HG02678 (cell line): ENCODE results near the gene SELENOV.

ENCODE experiments used
- ATAC-seq: cut with Tn5 transposase; IDR thresholded peaks from one replicate; pipeline ENCODE4 v1.9.1; 2021; ENCODE audit warnings: mild to moderate bottlenecking, moderate library complexity; ENCODE audit not compliant: unreplicated experiment

The SELENOV gene

GRCh38 chr19:39518975-39519374 lies 4.0 kb downstream of the SELENOV start:
- ATAC-seq: no peak

DNA sequence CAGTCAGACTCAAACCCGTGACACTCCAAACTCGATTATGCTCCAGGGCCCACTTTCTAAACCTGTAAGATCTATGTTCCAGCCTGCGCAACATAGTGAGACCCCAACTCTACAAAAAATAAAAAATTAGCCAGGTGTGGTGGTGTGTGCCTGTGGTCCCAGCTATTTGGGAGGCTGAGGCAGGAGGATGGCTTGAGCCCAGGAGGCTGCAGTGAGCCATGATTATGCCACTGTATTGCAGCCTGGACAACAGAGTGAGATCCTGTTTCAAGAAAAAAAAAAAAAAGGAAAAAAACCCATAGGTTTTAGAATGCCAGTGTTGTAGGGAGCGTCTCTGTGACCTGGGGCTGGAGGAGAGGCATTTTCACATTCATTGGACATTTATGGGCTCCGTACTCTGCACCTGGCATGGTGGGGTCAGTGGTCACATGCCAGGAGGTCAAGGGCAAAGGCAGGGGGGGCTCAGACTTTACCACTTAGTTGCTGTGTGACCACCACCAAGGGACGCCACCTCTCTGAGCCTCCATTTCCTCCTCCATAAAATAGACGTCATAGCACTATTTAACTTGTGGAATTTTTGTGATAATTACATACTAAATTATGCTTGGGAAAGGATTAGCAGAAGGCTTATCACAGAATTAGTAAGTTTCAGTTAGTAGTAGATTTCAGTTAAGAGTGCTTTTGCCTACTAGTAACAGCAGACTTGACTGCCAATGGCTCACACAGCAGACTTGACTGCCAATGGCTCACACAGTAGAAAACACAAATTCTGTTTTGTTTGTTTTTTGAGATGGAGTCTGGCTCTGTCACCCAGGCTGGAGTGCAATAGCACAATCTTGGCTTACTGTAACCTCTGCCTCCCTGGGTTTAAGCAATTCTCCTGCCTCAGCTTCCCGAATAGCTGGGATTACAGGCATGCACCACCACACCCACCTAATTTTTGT lies 5.9 kb downstream of the SELENOV start:
- no peak for ATAC-seq

- ATAC-seq: no peak
These were observed 9.6 kb downstream of the SELENOV start for GRCh38 chr19:39524495-39524894.

GRCh38 chr19:39525205-39525604 lies 10.3 kb downstream of the SELENOV start:
- ATAC-seq: no peak

DNA sequence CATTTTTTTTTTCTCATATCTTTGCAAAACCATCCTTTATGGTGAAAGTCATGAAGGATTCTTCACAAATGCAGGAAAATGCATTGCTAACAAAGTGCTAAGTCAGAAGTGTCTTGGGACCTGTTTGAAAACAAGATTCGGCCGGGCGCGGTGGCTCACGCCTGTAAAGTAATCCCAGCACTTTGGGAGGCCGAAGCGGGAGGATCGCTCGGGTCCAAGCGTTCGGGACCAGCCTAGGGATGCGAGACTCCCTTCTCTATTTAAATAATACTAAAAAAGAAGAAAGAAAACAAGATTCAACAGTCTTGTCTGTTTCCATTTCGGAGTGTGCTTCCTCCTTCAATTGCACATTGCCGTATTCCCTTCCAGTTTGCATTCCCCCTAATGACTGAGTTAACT lies 16.9 kb downstream of the SELENOV start:
- ATAC-seq: no peak

DNA sequence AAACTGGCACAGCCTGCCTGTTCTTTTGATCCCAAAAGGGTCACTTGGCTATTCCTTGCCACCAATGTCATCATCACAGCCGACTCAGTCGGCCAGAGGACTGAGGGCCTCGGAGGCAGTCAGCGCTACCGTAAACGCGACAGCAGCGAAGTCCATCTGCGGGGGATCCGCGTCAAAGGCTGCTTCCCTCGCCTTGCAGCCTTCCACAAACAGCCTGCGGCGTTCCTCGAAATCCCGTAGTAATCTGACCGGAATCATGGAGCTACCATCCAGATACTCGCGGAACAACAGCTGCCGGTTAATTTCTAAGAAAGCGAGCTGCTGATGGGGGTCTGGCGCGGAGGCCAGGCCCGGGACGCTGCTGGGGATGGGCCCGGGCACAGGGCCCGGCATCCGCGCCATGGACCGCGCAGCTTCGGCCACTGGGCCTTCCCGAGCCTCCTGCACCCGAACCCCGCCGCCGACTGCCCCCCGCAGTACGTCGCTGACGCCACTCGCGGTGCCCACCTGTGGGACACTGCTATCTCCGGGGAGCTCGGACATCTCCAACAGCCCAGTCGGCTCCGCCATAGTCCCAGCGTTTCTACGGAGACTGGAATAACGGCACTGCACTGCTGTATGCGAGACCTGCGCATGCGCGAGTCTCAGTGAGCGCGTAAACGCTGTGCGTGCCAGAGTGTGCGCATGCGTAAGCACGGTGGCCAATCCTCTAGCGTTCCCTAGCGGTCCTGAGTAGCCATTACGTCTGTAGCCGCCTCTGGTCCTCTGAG lies 17.5 kb downstream of the SELENOV start, which contains the start of gene EID2B:
TSS of gene EID2B (minus strand) at position 620 of the 770 bp plus-strand sequence. CDS start at position 570, 50 bp downstream.
- ATAC-seq: peak; percentile 85

GRCh38 chr19:39533003-39533512 lies 18.1 kb downstream of the SELENOV start:
- ATAC-seq: peak; percentile 10

DNA sequence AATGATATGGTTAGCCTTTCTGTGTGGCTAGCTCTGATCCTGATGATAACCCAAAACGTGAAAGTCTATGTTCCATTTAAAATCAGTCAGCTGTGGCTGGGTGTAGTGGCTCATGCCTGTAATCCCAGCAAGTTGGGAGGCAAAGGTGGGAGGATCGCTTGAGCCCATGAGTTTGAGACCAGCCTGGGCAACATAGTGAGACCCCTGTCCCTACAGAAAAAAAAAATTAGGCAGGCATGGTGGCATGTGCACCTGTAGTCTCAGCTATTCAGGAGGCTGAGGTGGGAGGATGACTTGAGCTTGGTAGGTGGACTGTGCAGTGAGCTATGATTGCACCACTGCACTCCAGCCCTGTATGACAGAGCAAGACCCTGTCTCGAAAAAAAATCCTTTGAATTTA lies 18.9 kb downstream of the SELENOV start:
- ATAC-seq: no peak

- ATAC-seq: no peak
These were observed 24.2 kb downstream of the SELENOV start for GRCh38 chr19:39539165-39539517.

GRCh38 chr19:39539518-39540332 lies 24.8 kb downstream of the SELENOV start, which contains the start of gene EID2:
Gene EID2, minus strand, starts transcription at chr19:39540161. Its CDS starts 82 bp downstream, at chr19:39540079.
- ATAC-seq: peak; percentile 94

GRCh38 chr19:39540333-39540673 lies 25.4 kb downstream of the SELENOV start:
- no peak for ATAC-seq

- ATAC-seq: no peak
These were observed 27.3 kb downstream of the SELENOV start for GRCh38 chr19:39542206-39542605.

GRCh38 chr19:39543477-39543857 lies 28.5 kb downstream of the SELENOV start:
- no peak for ATAC-seq

DNA sequence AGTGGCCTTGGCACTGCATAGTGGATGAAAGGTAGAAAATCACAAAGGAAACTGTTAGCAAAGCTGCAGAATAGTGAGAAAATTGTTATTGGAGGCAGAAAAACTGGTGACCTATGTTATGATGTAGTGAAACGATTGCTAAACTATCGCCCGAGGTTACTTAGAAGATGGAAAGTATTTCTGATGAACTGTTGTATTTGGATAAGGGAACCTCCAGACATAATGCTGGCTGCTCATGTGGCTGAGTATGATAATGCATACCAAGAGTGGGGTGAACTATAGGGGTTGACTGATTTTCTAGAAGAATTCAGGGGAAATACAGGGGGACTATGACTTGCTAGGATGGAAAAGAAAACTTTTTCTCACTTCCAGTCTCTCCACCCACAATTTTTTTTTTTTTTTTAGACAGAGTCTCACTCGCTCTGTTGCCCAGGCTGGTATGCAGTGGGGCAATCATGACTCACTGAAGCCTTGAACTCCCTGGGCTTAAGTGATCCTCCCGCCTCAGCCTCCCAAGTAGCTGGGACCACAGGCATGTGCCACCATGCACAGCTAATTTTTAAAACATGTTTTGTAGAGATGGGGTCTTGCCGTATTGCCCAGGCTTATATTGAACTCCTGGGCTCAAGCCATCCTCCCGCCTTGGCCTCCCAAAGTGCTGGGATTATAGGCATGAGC lies 29.4 kb downstream of the SELENOV start:
- ATAC-seq: no peak

DNA sequence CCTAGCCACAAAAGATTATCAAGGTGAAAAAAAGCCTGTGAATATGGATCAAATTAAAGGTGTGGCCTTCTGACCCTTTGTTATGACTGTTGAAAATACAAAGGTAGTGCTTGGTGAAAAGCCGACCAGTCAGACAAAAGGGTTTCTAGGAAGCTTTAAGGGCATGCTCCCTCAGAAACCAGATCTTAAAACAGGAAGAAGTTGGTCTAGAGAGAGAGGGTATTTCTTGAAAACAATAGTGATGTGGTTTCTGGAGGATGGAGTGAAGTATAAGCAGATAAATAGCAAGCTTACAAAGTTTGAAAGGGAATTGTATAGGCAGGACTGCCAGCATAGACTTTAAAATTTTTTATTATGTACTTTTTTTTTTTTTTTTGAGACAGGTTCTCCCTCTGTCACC lies 30.0 kb downstream of the SELENOV start:
- ATAC-seq: no peak

DNA sequence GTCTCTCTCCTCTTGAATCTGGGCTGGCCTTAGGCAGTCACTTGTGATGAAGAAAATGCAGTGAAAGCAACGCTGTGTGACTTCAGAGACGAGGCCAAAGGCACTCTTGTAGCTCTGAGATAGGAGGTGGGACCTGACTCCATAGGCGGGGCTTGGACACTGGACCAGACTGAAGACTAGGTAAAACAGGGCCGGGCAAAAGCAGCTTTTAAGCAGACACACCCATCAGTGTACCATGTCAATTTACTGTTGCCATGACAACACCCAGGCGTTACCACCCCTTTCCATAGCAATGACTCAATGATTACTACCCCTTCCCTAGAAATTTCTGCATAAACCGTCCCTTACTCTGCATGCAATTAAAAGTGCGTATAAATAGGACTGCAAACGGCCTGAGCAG lies 31.7 kb downstream of the SELENOV start:
- ATAC-seq: no peak

GRCh38 chr19:39550197-39550596 lies 35.3 kb downstream of the SELENOV start:
- ATAC-seq: no peak

- ATAC-seq: no peak
These were observed 38.2 kb downstream of the SELENOV start for GRCh38 chr19:39553082-39553652.

DNA sequence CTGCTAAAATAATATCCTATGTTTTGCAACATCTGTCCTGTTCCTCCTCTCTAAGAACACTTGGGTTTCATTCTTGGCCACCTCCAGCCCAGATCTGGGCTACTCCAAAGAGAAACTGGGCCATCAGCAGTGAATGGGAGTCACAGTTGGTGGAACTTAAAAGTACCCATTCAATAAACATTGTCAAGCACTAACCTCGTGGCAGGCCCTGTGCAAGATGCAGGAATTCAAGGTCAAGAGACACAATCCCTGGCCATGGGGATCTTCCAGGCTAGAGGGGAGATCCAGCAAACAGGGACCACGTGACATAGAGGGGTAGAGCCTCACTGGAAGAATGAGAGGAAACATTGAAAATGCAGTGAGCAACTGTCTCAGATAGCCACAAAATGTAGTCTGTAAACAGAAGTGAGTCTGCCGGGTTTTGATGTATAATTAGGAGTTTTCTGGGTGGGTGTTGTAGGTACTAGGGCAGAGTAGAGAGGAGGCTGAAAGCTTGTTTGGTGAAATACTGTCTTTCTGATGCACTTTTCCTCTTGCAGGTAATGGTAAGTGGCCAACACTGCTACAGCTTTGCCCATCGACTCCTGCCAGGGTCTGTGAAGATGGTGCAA lies 39.9 kb downstream of the SELENOV start:
- ATAC-seq: no peak

GRCh38 chr19:39555883-39556282 lies 40.9 kb downstream of the SELENOV start:
- no peak for ATAC-seq
